A549 (cell line): ENCODE data around the gene EEF1A1. TPM values are rescaled to one million over a fixed set of nuclear protein-coding genes. Genes with fewer than 3 reads are reported as not detected.

Experiments used
- ATAC-seq, 2 experiments: fragments of 200-7000 bp in 1 of 2; fragments of >200 bp in 1 of 2; cut with Nextera tagmentation in 1 of 2; cut with Tn5 transposase in 1 of 2; 3 replicates each; pipeline versions ENCODE4 v1.8.0 to v1.9.1; 2018 to 2020; ENCODE audit warnings: mild to moderate bottlenecking in 1 of 2, moderate library complexity in 1 of 2
- CTCF ChIA-PET: fragments of 300-600 bp; sonication (Branson Sonifier 250); formaldehyde crosslinking; extraction: SDS; loops from one replicate; lab custom pipeline; 2021; ENCODE audit warnings: antibody characterized with exemption, inconsistent platforms; lab: Yijun Ruan, JAX
- POLR2A ChIA-PET: fragments of 350-600 bp; formaldehyde crosslinking; extraction: SDS; loops from one replicate; lab custom pipeline; 2021; ENCODE audit warnings: antibody characterized with exemption, inconsistent platforms; lab: Yijun Ruan, JAX
- DNase-seq, 2 experiments: peaks; one replicate each; pipeline versions ENCODE4 v3.0.0 to v3.0.0-alpha.2; 2011 to 2016; ENCODE audit warnings: low read depth in 1 of 2, low spot score in 1 of 2
- FAIRE-seq: peaks from 2 replicates; lab custom pipeline; 2011; peaks lifted over from hg19 to GRCh38; lab: Jason Lieb, UNC
- H3K27ac ChIP-seq, 2 experiments: fragments of >200 bp; sonication (Bioruptor Twin); formaldehyde crosslinking; 3 replicates each; pipeline ENCODE4 v1.5.1; 2016 to 2017
- H3K4me1 ChIP-seq: fragments of >200 bp; sonication (Bioruptor Twin); formaldehyde crosslinking; 3 replicates; pipeline ENCODE4 v1.6.1; 2016
- H3K4me2 ChIP-seq: fragments of >200 bp; sonication (Bioruptor Twin); formaldehyde crosslinking; 3 replicates; pipeline ENCODE4 v1.6.1; 2016
- H3K4me3 ChIP-seq: fragments of >200 bp; sonication (Bioruptor Twin); formaldehyde crosslinking; 3 replicates; pipeline ENCODE4 v1.5.1; 2016
- H3K9me3 ChIP-seq: fragments of >200 bp; sonication (Bioruptor Twin); formaldehyde crosslinking; 3 replicates; pipeline ENCODE4 v1.6.1; 2016
- BHLHE40 ChIP-seq: IDR thresholded peaks from 2 replicates; pipeline ENCODE4 v1.6.1; 2012; ENCODE audit warnings: low read depth, low read length, inconsistent platforms
- CBX2 ChIP-seq: fragments of 200-600 bp; sonication (generic); IDR thresholded peaks from 2 replicates; pipeline ENCODE4 v1.6.1; 2016; ENCODE audit warnings: low read depth, mild to moderate bottlenecking, borderline replicate concordance
- CTCF ChIP-seq: fragments of >200 bp; sonication (Bioruptor Twin); formaldehyde crosslinking; IDR thresholded peaks from 3 replicates; pipeline ENCODE4 v1.5.1; 2016
- E2F6 ChIP-seq: IDR thresholded peaks from 2 replicates; pipeline ENCODE4 v1.6.1; 2012; ENCODE audit warnings: low read depth, borderline replicate concordance
- ELK1 ChIP-seq: fragments of 150-350 bp; IDR thresholded peaks from 2 replicates; pipeline ENCODE4 v1.6.1; 2014; ENCODE audit warnings: low read depth, mild to moderate bottlenecking, low read length
- ESRRA ChIP-seq: fragments of 150-350 bp; IDR thresholded peaks from 2 replicates; pipeline ENCODE4 v1.6.1; 2014; ENCODE audit warnings: mild to moderate bottlenecking, low read length, borderline replicate concordance
- FOSB ChIP-seq: fragments of 250-450 bp; sonication (Bioruptor Pico); IDR thresholded peaks from 2 replicates; pipeline ENCODE4 v1.5.0; 2020; ENCODE audit warnings: mild to moderate bottlenecking, moderate library complexity
- FOSL2 ChIP-seq, 2 experiments: fragments of 450-650 bp in 1 of 2; fragments of >200 bp in 1 of 2; sonication (Bioruptor Twin) in 1 of 2; formaldehyde crosslinking; IDR thresholded peaks; 2 replicates each; pipeline versions ENCODE4 v1.5.0 to v1.6.1; 2016 to 2020; ENCODE audit warnings: mild to moderate bottlenecking in 1 of 2, moderate library complexity in 1 of 2
- FOXS1 ChIP-seq: fragments of 250-450 bp; sonication (Bioruptor Pico); IDR thresholded peaks from 2 replicates; pipeline ENCODE4 v1.5.0; 2020; ENCODE audit warnings: mild to moderate bottlenecking, moderate library complexity
- GATA3 ChIP-seq: IDR thresholded peaks from 2 replicates; pipeline ENCODE4 v1.6.1; 2012; ENCODE audit warnings: borderline replicate concordance
- HDAC2 ChIP-seq: fragments of 200-600 bp; sonication (generic); IDR thresholded peaks from 2 replicates; pipeline ENCODE4 v1.6.1; 2016
- HMGXB4 ChIP-seq: fragments of 250-450 bp; sonication (Bioruptor Pico); IDR thresholded peaks from 2 replicates; pipeline ENCODE4 v1.5.0; 2021; ENCODE audit warnings: mild to moderate bottlenecking, moderate library complexity, borderline replicate concordance
- HOXB5 ChIP-seq: fragments of 250-450 bp; sonication (Bioruptor Pico); IDR thresholded peaks from 2 replicates; pipeline ENCODE4 v1.5.0; 2020; ENCODE audit warnings: mild to moderate bottlenecking, moderate library complexity
- KDM1A ChIP-seq: fragments of 200-600 bp; sonication (generic); IDR thresholded peaks from 2 replicates; pipeline ENCODE4 v1.6.1; 2016; ENCODE audit warnings: low read depth, mild to moderate bottlenecking
- KDM5A ChIP-seq: fragments of 200-600 bp; sonication (generic); IDR thresholded peaks from 2 replicates; pipeline ENCODE4 v1.6.1; 2016; ENCODE audit warnings: antibody characterized with exemption, mild to moderate bottlenecking
- MAFK ChIP-seq: fragments of 450-650 bp; IDR thresholded peaks from 2 replicates; pipeline ENCODE4 v1.6.1; 2014; ENCODE audit not compliant: partially characterized antibody
- NFE2L2 ChIP-seq: fragments of 150-350 bp; conservative IDR thresholded peaks from 2 replicates; pipeline ENCODE4 v1.6.1; 2014; ENCODE audit warnings: low read length
- PHF8 ChIP-seq: fragments of 200-600 bp; sonication (generic); IDR thresholded peaks from 2 replicates; pipeline ENCODE4 v1.6.1; 2016; ENCODE audit warnings: low read depth, mild to moderate bottlenecking, antibody characterized with exemption, moderate library complexity, borderline replicate concordance
- POLR2A ChIP-seq: IDR thresholded peaks from 2 replicates; pipeline ENCODE4 v1.6.1; 2012; ENCODE audit warnings: mild to moderate bottlenecking, low read length
- RARB ChIP-seq: fragments of 250-450 bp; sonication (Bioruptor Pico); IDR thresholded peaks from 2 replicates; pipeline ENCODE4 v1.8.0; 2021; ENCODE audit warnings: mild to moderate bottlenecking, moderate library complexity
- RCOR1 ChIP-seq: fragments of 150-350 bp; IDR thresholded peaks from 2 replicates; pipeline ENCODE4 v1.6.1; 2014; ENCODE audit warnings: antibody characterized with exemption, low read length, low read depth
- REST ChIP-seq: fragments of 200-600 bp; sonication (generic); IDR thresholded peaks from 2 replicates; pipeline ENCODE4 v1.6.1; 2016; ENCODE audit warnings: antibody characterized with exemption, mild to moderate bottlenecking, moderate library complexity
- TP53 ChIP-seq: fragments of 250-450 bp; sonication (Bioruptor Pico); IDR thresholded peaks from 2 replicates; pipeline ENCODE4 v1.5.0; 2021; ENCODE audit warnings: mild to moderate bottlenecking, moderate library complexity
- WGBS: methylation state at CpG from one replicate; pipeline ENCODE4 v1.1.6; 2017; ENCODE audit errors: missing lambda C conversion rate; 5-methylcytosine and 5-hydroxymethylcytosine counted together
- polyA plus RNA-seq, 4 experiments: library from polyadenylated mRNA; depleted of rRNA in 3 of 4; stranded (reverse); fragments of >200 nt; fragmentation: RNase III in 1 of 4; extraction: RNeasy Plus Mini Kit Qiagen cat#74134 plus additional on column Dnase treatment in 1 of 4; gene quantifications; 2 replicates in 3 of 4; 3 replicates in 1 of 4; pipeline ENCODE4 v1.2.3, GENCODE V29; 2011 to 2017

The EEF1A1 gene
- polyA plus RNA-seq, 2 of the 4 experiments (the other 2 are of a cell fraction) = 5,660 to 9,755 TPM

- Histone ChIP-seq H3K4me1 (no peaks in the 10 kb centered on the region), H3K4me2 (no peak overlapping the region), H3K9me3 (no peaks in the 10 kb centered on the region), H3K4me3 (no peak overlapping the region), H3K27ac (no peak overlapping the region)
- 88% methylated on average over 2 of the region's 3 CpGs for WGBS
- ChIA-PET POLR2A (no interaction called here), CTCF (interaction anchor here (1.4 to 2.8 kb wide), 3 partner anchors 11 to 113 kb away, joined by 4 to 10 read pairs (median 4); partner anchors contain the start of gene MTO1)
- DNase-seq (no peak), ATAC-seq (no peak), FAIRE-seq (no peak)
- TF ChIP-seq ESRRA (no peak), HMGXB4 (CRISPR knock-in tag) (no peak), RARB (CRISPR knock-in tag) (no peak), CBX2 (no peak), HDAC2 (no peak), GATA3 (no peak), KDM5A (no peak)
These were observed 22.9 kb downstream of the EEF1A1 start for GRCh38 chr6:73497915-73498314.

GRCh38 chr6:73491377-73491776, 29.5 kb downstream of the EEF1A1 start:
- CTCF ChIA-PET = interaction anchor here (0.6 kb wide), 1 partner anchor 1960 kb away, joined by 3 read pairs; no protein-coding TSS in a partner anchor
- Histone ChIP-seq H3K4me1 (no peaks in the 10 kb centered on the region), H3K9me3 (no peaks in the 10 kb centered on the region), H3K4me3 (no peak overlapping the region), H3K4me2 (no peak overlapping the region), H3K27ac (no peak overlapping the region)
- FAIRE-seq (no peak), DNase-seq (no peak), ATAC-seq (no peak)
- POLR2A ChIA-PET = no interaction called here
- no peak for TF ChIP-seq MAFK
- TF ChIP-seq PHF8 = no peak
- no peak for TF ChIP-seq NFE2L2
- no peak for TF ChIP-seq TP53 (CRISPR knock-in tag)
- no peak for TF ChIP-seq CTCF
- TF ChIP-seq REST = no peak

- ChIA-PET CTCF (no interaction called here), POLR2A (no interaction called here)
- no peak for FAIRE-seq
- no peaks in the 10 kb centered on the region for H3K9me3 ChIP-seq
- no peak overlapping the region for H3K4me2 ChIP-seq
- H3K4me3 ChIP-seq = no peak overlapping the region
- no peaks in the 10 kb centered on the region for H3K4me1 ChIP-seq
- no peak overlapping the region for H3K27ac ChIP-seq
- no peak for ATAC-seq
- WGBS = 87% methylated on average over 7 of the region's 7 CpGs
- no peak for DNase-seq
- TF ChIP-seq GATA3 (no peak), RCOR1 (no peak), E2F6 (no peak), BHLHE40 (no peak), POLR2A (no peak), FOSB (CRISPR knock-in tag) (no peak), ELK1 (no peak), NFE2L2 (no peak), FOSL2 (IDR thresholded peaks at IDR 0.05) (no peak), FOSL2 (CRISPR knock-in tag; IDR thresholded peaks at IDR 0.05) (no peak), KDM1A (no peak), ESRRA (no peak), HOXB5 (CRISPR knock-in tag) (no peak), FOXS1 (CRISPR knock-in tag) (no peak), CTCF (no peak)
These were observed 33.4 kb downstream of the EEF1A1 start for GRCh38 chr6:73487473-73487872.
